NT2/D1 (cell line): ENCODE results near the gene WDR7.

Experiments used
- DNase-seq: peaks from one replicate; pipeline ENCODE4 v3.0.0-alpha.2; 2011; ENCODE audit warnings: low read depth, low spot score
- H3K27me3 ChIP-seq: 2 replicates; pipeline ENCODE4 v1.6.0; 2011; ENCODE audit warnings: mild to moderate bottlenecking; ENCODE audit not compliant: insufficient read length, insufficient read depth
- H3K36me3 ChIP-seq: 2 replicates; pipeline ENCODE4 v1.6.1; 2011; ENCODE audit warnings: mild to moderate bottlenecking, low read length, mixed read lengths; ENCODE audit not compliant: insufficient read depth, insufficient read length
- H3K4me1 ChIP-seq: 2 replicates; pipeline ENCODE4 v1.5.1; 2011; ENCODE audit not compliant: insufficient read depth, insufficient read length
- H3K4me3 ChIP-seq: 2 replicates; pipeline ENCODE4 v1.5.1; 2011; ENCODE audit warnings: low read depth; ENCODE audit not compliant: insufficient read length
- H3K9ac ChIP-seq: 2 replicates; pipeline ENCODE4 v1.6.0; 2011; ENCODE audit warnings: low read depth; ENCODE audit not compliant: insufficient read length
- H3K9me3 ChIP-seq: 2 replicates; pipeline ENCODE4 v1.5.1; 2011; ENCODE audit warnings: mild to moderate bottlenecking, low read length; ENCODE audit not compliant: insufficient read depth
- SUZ12 ChIP-seq: IDR thresholded peaks from 2 replicates; pipeline ENCODE4 v1.6.1; 2011; ENCODE audit not compliant: insufficient read length, insufficient read depth; ENCODE audit errors: extremely low read depth
- YY1 ChIP-seq: IDR thresholded peaks from 2 replicates; pipeline ENCODE4 v1.6.1; 2011; ENCODE audit not compliant: insufficient read length, insufficient read depth
- ZNF274 ChIP-seq: IDR thresholded peaks from 2 replicates; pipeline ENCODE4 v1.6.1; 2011; ENCODE audit warnings: mild to moderate bottlenecking, low read depth, low read length

WDR7 gene

DNA sequence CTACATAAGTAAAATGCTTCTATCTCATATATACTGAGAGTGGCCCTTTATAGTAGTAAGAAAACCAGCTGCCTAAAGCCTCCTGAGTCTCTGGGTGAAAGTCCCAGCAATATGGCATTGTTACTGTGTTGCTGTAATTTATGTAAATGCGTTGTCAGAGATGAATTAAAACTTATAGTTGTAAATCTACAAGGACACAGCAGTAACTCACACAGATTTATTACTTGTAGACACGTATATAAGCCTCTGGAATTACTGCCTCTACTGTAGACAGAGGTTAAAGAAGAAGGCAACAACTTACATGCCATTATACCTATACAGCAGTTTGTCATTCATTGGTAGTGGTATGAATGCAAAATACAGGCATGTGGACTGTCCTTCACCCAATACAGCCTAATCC, 326.6 kb downstream of the WDR7 start:
- no peak for DNase-seq
- H3K9ac ChIP-seq, result no peak overlapping the region
- TF ChIP-seq SUZ12 (no peak), ZNF274 (no peak), YY1 (no peak)
- H3K4me3 ChIP-seq, result no peak overlapping the region
- no peaks in the 10 kb centered on the region for H3K4me1 ChIP-seq
- H3K9me3 ChIP-seq, result no peaks in the 10 kb centered on the region
- H3K27me3 ChIP-seq, result no peaks in the 10 kb centered on the region
- H3K36me3 ChIP-seq, result no peaks in the 10 kb centered on the region

DNA sequence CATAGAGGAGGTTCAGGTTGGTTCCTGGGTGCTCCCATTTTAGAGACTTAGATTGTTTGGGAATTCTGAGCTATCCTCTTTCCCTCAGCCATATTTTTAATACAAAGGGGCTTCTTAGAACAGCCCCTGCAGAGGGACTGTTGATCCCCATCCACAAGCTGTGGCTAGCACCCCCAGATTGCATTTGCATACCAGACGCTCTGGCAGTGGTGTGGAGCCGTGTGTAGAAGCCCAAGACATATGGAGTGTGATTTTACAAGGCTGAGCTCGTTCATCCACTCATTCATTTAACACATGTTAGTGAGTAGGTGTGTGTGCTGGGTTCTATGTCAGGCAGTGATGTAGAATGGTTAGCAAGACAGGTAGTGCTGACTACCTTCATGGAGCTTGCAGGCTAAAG, 329.0 kb downstream of the WDR7 start:
- no peak for DNase-seq
- no peaks in the 10 kb centered on the region for H3K9me3 ChIP-seq
- no peak overlapping the region for H3K9ac ChIP-seq
- H3K4me3 ChIP-seq, result no peak overlapping the region
- H3K4me1 ChIP-seq, result no peaks in the 10 kb centered on the region
- TF ChIP-seq YY1 (no peak), ZNF274 (no peak), SUZ12 (no peak)
- no peaks in the 10 kb centered on the region for H3K27me3 ChIP-seq
- no peaks in the 10 kb centered on the region for H3K36me3 ChIP-seq

DNA sequence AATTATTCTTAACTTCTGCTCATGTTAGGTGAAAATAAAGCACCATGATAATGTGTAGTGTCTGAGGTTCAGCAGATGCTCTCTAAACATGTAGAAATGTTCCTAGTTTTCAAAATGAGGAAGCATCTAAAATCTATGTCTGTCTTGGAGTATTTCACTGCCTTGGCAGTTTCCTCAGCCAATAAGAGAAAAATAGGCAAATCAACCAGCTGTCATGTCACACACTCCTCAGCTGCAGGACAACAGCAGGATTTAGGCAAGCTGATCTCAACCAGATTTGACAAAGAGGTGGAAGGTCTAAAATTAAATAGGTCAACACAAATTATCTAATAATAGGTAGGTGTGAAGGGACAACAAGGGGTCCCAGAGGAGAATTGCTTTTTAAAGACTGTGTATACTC, 331.6 kb downstream of the WDR7 start:
- no peak for TF ChIP-seq ZNF274
- Histone ChIP-seq H3K36me3 (no peaks in the 10 kb centered on the region), H3K4me1 (no peaks in the 10 kb centered on the region), H3K9me3 (no peaks in the 10 kb centered on the region), H3K4me3 (no peak overlapping the region), H3K9ac (no peak overlapping the region), H3K27me3 (no peaks in the 10 kb centered on the region)
- no peak for DNase-seq

DNA sequence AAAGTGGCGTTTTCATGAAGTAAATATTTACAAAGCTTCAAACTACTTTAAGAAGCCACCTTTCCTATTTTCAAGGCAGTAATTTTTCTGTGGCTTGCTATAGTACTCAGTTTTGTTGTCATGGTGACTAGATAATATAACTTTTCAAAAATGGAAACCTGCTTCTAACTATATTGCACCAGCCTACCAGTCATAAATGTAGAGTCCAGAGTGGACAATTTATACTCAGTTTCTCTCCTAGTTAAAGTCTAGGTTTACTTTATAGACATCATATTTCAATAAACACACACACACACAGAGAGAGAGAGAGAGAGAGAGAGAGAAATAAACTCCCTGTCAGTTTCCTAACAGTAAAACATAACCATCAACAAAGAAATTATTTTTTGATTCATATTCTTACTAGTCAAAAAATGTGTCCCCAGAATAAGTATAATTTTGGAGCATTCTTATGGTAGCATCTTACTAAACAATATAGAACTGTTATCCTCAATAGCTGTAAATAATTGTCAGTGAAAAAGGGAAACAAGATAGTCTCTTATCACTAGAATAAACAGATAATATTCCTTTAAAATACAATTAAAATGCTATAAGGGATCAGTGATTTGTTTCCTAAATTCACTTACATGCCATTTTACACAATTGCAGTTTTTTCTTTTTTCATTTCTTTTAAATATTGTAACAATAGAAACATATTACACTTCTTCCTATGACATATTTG, 332.3 kb downstream of the WDR7 start:
- no peaks in the 10 kb centered on the region for H3K4me1 ChIP-seq
- H3K9ac ChIP-seq, result no peak overlapping the region
- no peaks in the 10 kb centered on the region for H3K27me3 ChIP-seq
- TF ChIP-seq SUZ12, result no peak
- TF ChIP-seq ZNF274, result no peak
- TF ChIP-seq YY1, result no peak
- no peaks in the 10 kb centered on the region for H3K36me3 ChIP-seq
- H3K9me3 ChIP-seq, result no peaks in the 10 kb centered on the region
- no peak overlapping the region for H3K4me3 ChIP-seq
- DNase-seq, result no peak

DNA sequence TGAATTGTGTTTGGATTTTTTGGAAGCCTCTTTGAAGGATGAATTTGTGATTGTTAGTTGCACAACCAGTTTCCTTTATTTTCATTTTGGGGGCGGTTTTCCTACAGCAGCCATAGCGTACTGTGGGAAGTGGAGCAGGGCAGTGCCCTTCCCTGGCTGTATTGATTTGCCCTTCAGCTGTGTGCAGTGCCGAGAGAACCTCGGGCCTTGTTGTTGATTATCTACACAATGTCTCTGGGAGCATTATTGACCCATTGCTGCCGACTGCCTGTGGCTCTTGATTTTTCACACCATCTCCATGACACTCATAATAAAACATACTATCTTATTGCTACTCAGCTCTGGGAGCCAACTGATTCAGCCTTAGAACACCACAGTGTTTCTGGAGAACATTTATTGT, 333.6 kb downstream of the WDR7 start:
- DNase-seq, result no peak
- TF ChIP-seq YY1, result no peak
- TF ChIP-seq ZNF274, result no peak
- Histone ChIP-seq H3K27me3 (no peaks in the 10 kb centered on the region), H3K4me1 (no peaks in the 10 kb centered on the region), H3K36me3 (no peaks in the 10 kb centered on the region), H3K9ac (no peak overlapping the region), H3K9me3 (no peaks in the 10 kb centered on the region), H3K4me3 (no peak overlapping the region)

DNA sequence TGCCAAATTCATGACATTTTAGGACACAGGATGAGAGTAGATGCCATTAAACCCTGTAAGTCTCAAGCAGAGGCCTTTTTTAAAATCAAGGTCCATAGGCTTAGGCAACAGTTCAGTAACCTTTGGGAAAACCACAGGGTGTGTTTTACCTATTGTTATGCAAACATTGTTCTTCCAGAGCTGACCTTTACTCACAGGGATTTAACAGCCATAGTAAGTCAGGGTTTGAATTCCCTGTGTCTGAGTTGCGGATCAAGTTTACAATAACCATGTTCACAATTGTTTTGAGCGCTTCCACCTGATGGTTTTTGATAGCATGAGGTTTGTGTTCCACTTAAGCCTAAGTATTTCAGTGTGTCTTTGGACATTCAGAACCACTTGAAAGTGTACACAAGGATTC, 335.7 kb downstream of the WDR7 start:
- Histone ChIP-seq H3K36me3 (no peaks in the 10 kb centered on the region), H3K9ac (no peak overlapping the region), H3K9me3 (no peaks in the 10 kb centered on the region), H3K27me3 (no peaks in the 10 kb centered on the region), H3K4me3 (no peak overlapping the region), H3K4me1 (no peaks in the 10 kb centered on the region)
- TF ChIP-seq SUZ12 (no peak), YY1 (no peak), ZNF274 (no peak)
- DNase-seq, result peak; percentile 60

DNA sequence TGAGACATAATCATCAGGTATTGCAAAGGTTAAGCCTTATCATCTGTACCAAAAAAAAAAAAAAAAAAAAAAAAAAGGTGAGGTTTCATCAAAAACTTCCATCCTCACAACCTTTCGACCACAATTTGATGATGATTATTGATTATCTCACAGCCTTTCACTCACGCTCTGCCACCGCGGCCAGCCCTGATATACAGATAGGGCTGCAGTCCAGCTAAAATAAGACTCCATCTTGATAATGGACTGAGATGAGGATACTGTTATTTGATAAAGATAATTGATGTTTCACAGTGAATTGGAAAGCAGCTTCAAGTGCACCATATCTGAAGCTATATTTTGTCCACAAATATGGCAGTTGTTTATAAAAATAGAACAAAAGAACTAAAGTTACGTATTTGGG, 336.1 kb downstream of the WDR7 start:
- no peak for DNase-seq
- Histone ChIP-seq H3K9ac (no peak overlapping the region), H3K36me3 (no peaks in the 10 kb centered on the region), H3K4me1 (no peaks in the 10 kb centered on the region), H3K9me3 (no peaks in the 10 kb centered on the region), H3K4me3 (no peak overlapping the region), H3K27me3 (no peaks in the 10 kb centered on the region)
- TF ChIP-seq ZNF274 (no peak), YY1 (no peak), SUZ12 (no peak)

DNA sequence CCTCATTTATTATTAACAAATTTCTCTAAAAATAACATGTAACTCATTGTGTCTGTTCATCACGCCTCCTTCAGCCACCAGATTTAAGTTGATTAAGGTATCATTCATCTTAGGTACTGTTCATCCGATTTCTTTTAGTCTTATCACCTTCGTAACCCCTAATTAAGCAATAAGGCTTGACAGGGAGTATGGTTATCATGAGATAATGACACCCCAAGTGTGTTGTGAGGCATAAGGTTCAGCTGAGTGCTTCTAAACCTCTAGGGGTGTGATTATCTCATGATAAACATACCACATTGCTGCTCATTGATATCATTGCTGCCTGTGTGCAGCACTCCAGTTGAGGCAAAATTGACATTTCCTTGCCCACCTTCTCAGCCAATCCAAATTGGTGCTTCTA, 336.9 kb downstream of the WDR7 start:
- H3K4me3 ChIP-seq, result no peak overlapping the region
- no peaks in the 10 kb centered on the region for H3K9me3 ChIP-seq
- H3K27me3 ChIP-seq, result no peaks in the 10 kb centered on the region
- no peak for DNase-seq
- no peak overlapping the region for H3K9ac ChIP-seq
- TF ChIP-seq YY1 (no peak), ZNF274 (no peak), SUZ12 (no peak)
- H3K4me1 ChIP-seq, result no peaks in the 10 kb centered on the region
- H3K36me3 ChIP-seq, result no peaks in the 10 kb centered on the region
